Natural killer cell (primary cell): ENCODE data around the gene SKIL. TPM values are rescaled to one million over a fixed set of nuclear protein-coding genes. Genes with fewer than 3 reads are reported as not detected.
"Not testable (repeated sequence)": the region's sequence is repeated elsewhere in the genome, so short reads cannot be mapped to it uniquely, and the experiment has no call there.

Source experiments
- ATAC-seq, 3 donors: fragments of 150-1000 bp in 2 of 3; fragments of 200-7000 bp in 1 of 3; cut with Tn5 transposase; 1 replicate in 1 of 3; 2 replicates in 2 of 3; pipeline ENCODE4 v1.10.0; 2021; ENCODE audit warnings: mild to moderate bottlenecking in 2 of 3, moderate library complexity in 2 of 3
- DNase-seq, 2 donors: peaks; one replicate each; pipeline versions ENCODE4 v3.0.0 to v3.0.0-alpha.2; 2013 to 2021; ENCODE audit warnings: mixed read lengths in 1 of 2
- H3K27ac ChIP-seq: one replicate; pipeline ENCODE4 v1.5.1; 2013; ENCODE audit warnings: mild to moderate bottlenecking, low read length
- H3K27me3 ChIP-seq: one replicate; pipeline ENCODE4 v1.6.1; 2013; ENCODE audit warnings: low read length; ENCODE audit not compliant: control insufficient read depth, insufficient read depth
- H3K36me3 ChIP-seq: one replicate; pipeline ENCODE4 v1.6.1; 2013; ENCODE audit warnings: low read length; ENCODE audit not compliant: control insufficient read depth, insufficient read depth
- H3K4me1 ChIP-seq: one replicate; pipeline ENCODE4 v1.6.1; 2013; ENCODE audit warnings: low read length; ENCODE audit not compliant: control insufficient read depth, insufficient read depth
- H3K4me3 ChIP-seq: one replicate; pipeline ENCODE4 v1.5.1; 2013; ENCODE audit warnings: low read length
- H3K9me3 ChIP-seq: one replicate; pipeline ENCODE4 v1.6.1; 2013; ENCODE audit warnings: low read length; ENCODE audit not compliant: control insufficient read depth, insufficient read depth
- H3K27ac Mint-ChIP-seq, 2 donors: one replicate each; pipeline ENCODE4 v1.8.0; 2022; ENCODE audit warnings: mild to moderate bottlenecking in 2 of 2, mixed read lengths in 2 of 2, moderate library complexity in 1 of 2
- H3K27me3 Mint-ChIP-seq, 2 donors: one replicate each; pipeline ENCODE4 v1.8.0; 2022; ENCODE audit warnings: low read depth in 2 of 2, mixed read lengths in 2 of 2
- H3K36me3 Mint-ChIP-seq: one replicate; pipeline ENCODE4 v1.8.0; 2022; ENCODE audit warnings: mixed read lengths
- H3K4me1 Mint-ChIP-seq, 2 donors: one replicate each; pipeline ENCODE4 v1.8.0; 2022; ENCODE audit warnings: mixed read lengths in 2 of 2
- H3K4me3 Mint-ChIP-seq: one replicate; pipeline ENCODE4 v1.8.0; 2022; ENCODE audit warnings: mild to moderate bottlenecking, moderate library complexity, mixed read lengths
- H3K9me3 Mint-ChIP-seq, 2 donors: one replicate each; pipeline ENCODE4 v1.8.0; 2022; ENCODE audit warnings: mixed read lengths in 2 of 2
- CTCF ChIP-seq: fragments of 200-600 bp; IDR thresholded peaks from one replicate; pipeline ENCODE4 v1.8.0; 2022; ENCODE audit warnings: antibody characterized with exemption
- WGBS: methylation state at CpG from one replicate; pipeline ENCODE4 v1.1.7; 2013; ENCODE audit warnings: missing lambda C conversion rate; ENCODE audit not compliant: insufficient coverage; 5-methylcytosine and 5-hydroxymethylcytosine counted together
- intact Hi-C: fragments of 100-400 bp; cut with micrococcal nuclease; formaldehyde crosslinking; loops from one replicate; pipeline ENCODE4 v1.14.2; 2022
- total RNA-seq, 4 donors: library from RNA; stranded (reverse); fragments of 120-200 nt in 1 of 4; gene quantifications; one replicate each; pipeline versions ENCODE4 v1.2.3 to v1.2.4, GENCODE V29; 2013 to 2022

The SKIL gene
- total RNA-seq, 3 donors from 2014 or later (not counting 1 experiment from before 2014, with no cell fraction given): 85.5 to 156 (median 96.3) TPM

GRCh38 chr3:170330366-170330765 is 27.1 kb upstream of the SKIL start:
- Histone ChIP-seq H3K27me3 (no peaks in the 10 kb centered on the region), H3K4me1 (peaks cover 10% of the 10 kb centered on the region), H3K27ac (no peak overlapping the region), H3K36me3 (no peaks in the 10 kb centered on the region), H3K4me3 (no peak overlapping the region), H3K9me3 (no peaks in the 10 kb centered on the region)
- H3K27ac Mint-ChIP-seq: no peak overlapping the region
- WGBS: 77% methylated on average over 5 of the region's 5 CpGs
- ATAC-seq (no peak), DNase-seq (no peak)
- H3K9me3 Mint-ChIP-seq: no peaks in the 10 kb centered on the region
- intact Hi-C loops: no loop called here
- peaks cover 6% of the 10 kb centered on the region in 2 donors for H3K4me1 Mint-ChIP-seq
- no peaks in the 10 kb centered on the region for H3K36me3 Mint-ChIP-seq
- H3K27me3 Mint-ChIP-seq: no peaks in the 10 kb centered on the region
- H3K4me3 Mint-ChIP-seq: no peak overlapping the region
- TF ChIP-seq CTCF: no peak

DNA sequence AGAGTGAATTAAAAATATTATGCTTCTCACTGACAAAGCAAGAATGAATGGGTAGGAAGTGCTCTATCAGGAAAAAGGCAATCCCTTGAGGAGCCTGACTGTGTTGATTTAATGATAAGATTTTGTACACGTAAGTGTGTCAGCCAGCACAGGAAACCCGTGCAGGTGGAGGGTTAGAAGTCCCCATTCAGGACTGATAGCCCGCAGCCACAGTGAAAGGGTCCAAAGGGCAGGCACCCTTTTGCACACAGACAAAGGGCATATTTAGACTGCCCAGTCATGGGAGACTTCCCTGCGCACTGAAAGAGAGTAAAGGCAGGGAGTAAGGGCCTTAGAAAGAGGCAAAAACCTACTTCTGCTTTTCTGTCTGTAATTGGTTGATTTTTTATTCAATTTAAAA is 26.4 kb upstream of the SKIL start:
- Mint-ChIP-seq H3K4me1 (peaks cover 6% of the 10 kb centered on the region in 2 donors), H3K27ac (no peak overlapping the region), H3K36me3 (no peaks in the 10 kb centered on the region), H3K27me3 (no peaks in the 10 kb centered on the region), H3K4me3 (no peak overlapping the region), H3K9me3 (no peaks in the 10 kb centered on the region)
- no peaks in the 10 kb centered on the region for H3K36me3 ChIP-seq
- ATAC-seq: no peak
- intact Hi-C loops: no loop called here
- H3K27ac ChIP-seq: no peak overlapping the region
- no peaks in the 10 kb centered on the region for H3K9me3 ChIP-seq
- DNase-seq: no peak
- H3K27me3 ChIP-seq: no peaks in the 10 kb centered on the region
- no peak overlapping the region for H3K4me3 ChIP-seq
- H3K4me1 ChIP-seq: peaks cover 10% of the 10 kb centered on the region
- TF ChIP-seq CTCF: no peak
- WGBS: 39% methylated on average over 4 of the region's 4 CpGs

- H3K9me3 ChIP-seq: no peaks in the 10 kb centered on the region
- ATAC-seq: no peak
- H3K27me3 ChIP-seq: no peaks in the 10 kb centered on the region
- no peak for TF ChIP-seq CTCF
- no peaks in the 10 kb centered on the region for H3K4me1 Mint-ChIP-seq
- no peaks in the 10 kb centered on the region for H3K9me3 Mint-ChIP-seq
- 93% methylated on average over 2 of the region's 3 CpGs for WGBS
- no peak overlapping the region for H3K27ac ChIP-seq
- DNase-seq: no peak
- H3K36me3 ChIP-seq: no peaks in the 10 kb centered on the region
- H3K36me3 Mint-ChIP-seq: no peaks in the 10 kb centered on the region
- intact Hi-C loops: no loop called here
- H3K27ac Mint-ChIP-seq: no peak overlapping the region
- H3K27me3 Mint-ChIP-seq: no peaks in the 10 kb centered on the region
- no peaks in the 10 kb centered on the region for H3K4me1 ChIP-seq
- H3K4me3 Mint-ChIP-seq: no peak overlapping the region
- no peak overlapping the region for H3K4me3 ChIP-seq
Measured at GRCh38 chr3:170337420-170337819, 20.1 kb upstream of the SKIL start.

DNA sequence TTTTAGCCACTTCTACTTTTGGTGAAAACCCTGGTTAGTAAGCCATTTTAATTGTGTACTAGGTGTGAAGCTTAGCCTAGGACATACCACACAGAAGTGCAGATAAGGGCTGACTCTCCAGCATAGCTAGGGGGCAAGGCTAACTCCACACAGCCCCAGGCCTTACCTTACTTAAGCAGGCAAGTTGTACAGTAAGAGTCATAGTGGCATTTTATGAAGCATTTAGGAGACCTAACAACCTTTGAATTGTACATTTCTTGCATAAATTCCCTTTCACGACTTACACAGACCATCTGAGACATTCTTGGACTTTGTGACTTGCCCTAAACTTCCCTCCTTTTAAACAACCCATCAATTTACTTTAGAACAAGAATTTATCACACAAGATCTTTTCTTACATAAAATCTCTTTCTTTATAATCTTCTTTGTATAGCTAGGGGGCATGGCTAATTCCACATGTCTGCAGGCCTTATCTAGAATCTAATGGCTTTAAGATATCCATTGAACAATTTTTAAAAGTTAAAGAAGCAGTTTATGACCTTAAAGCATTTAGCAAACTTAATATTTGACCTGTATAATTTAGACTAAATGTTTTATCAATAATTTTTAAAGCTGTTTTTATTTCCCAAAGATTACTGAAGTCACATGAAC is 18.7 kb upstream of the SKIL start:
- Mint-ChIP-seq H3K27me3 (no peaks in the 10 kb centered on the region), H3K36me3 (no peaks in the 10 kb centered on the region), H3K4me3 (no peak overlapping the region), H3K4me1 (no peaks in the 10 kb centered on the region), H3K9me3 (no peaks in the 10 kb centered on the region), H3K27ac (no peak overlapping the region)
- WGBS: 85% methylated on average over 1 of the region's 1 CpG
- Histone ChIP-seq H3K36me3 (no peaks in the 10 kb centered on the region), H3K4me1 (no peaks in the 10 kb centered on the region), H3K27me3 (no peaks in the 10 kb centered on the region), H3K27ac (no peak overlapping the region), H3K4me3 (no peak overlapping the region), H3K9me3 (no peaks in the 10 kb centered on the region)
- DNase-seq (no peak), ATAC-seq (no peak)
- TF ChIP-seq CTCF: no peak
- intact Hi-C loops: no loop called here

DNA sequence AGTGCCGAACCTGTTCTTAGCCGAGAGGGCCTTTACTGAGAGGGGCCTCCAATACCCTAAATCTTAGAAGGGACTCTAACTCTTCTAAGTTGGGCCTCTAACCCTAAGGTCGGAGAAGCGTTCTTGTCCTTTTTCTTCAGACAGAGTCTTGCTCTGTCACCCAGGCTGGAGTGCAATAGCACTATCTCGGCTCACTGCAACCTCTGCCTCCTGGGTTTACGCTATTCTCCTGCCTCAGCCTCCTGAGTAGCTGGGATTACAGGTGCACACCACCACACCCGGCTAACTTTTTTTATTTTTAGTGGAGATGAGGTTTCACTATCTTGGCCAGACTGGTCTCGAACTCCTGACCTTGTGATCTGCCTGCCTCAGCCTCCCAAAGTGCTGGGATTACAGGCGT is 15.2 kb upstream of the SKIL start:
- H3K4me3 Mint-ChIP-seq, H3K9me3 ChIP-seq, ATAC-seq, H3K27ac ChIP-seq, H3K27me3 Mint-ChIP-seq, H3K36me3 Mint-ChIP-seq, H3K4me1 ChIP-seq, H3K27ac Mint-ChIP-seq, H3K4me3 ChIP-seq, intact Hi-C loops, DNase-seq, H3K27me3 ChIP-seq, H3K4me1 Mint-ChIP-seq, H3K9me3 Mint-ChIP-seq, H3K36me3 ChIP-seq: not testable (repeated sequence)
- WGBS: 96% methylated on average over 9 of the region's 9 CpGs
